Smooth muscle cell (in vitro differentiated cells): Measurements from ENCODE around the gene THAP8. TPM values are rescaled to one million over a fixed set of nuclear protein-coding genes. Genes with fewer than 3 reads are reported as not detected.

Source experiments
- DNase-seq: peaks from one replicate; lab custom pipeline; 2025; ENCODE audit not compliant: unreplicated experiment; lab: John Stamatoyannopoulos, UW
- H2AFZ ChIP-seq: fragments of 200-600 bp; sonication (generic); 2 replicates; pipeline ENCODE4 v1.6.0; 2016; ENCODE audit warnings: antibody characterized with exemption, low read depth, mild to moderate bottlenecking
- H3F3A ChIP-seq: fragments of 200-600 bp; sonication (generic); 2 replicates; pipeline ENCODE4 v1.6.0; 2017; ENCODE audit warnings: antibody characterized with exemption, low read depth
- H3K27ac ChIP-seq: fragments of 200-600 bp; sonication (generic); 2 replicates; pipeline ENCODE4 v1.5.1; 2016; ENCODE audit warnings: low read depth, mild to moderate bottlenecking
- H3K27me3 ChIP-seq: fragments of 200-600 bp; sonication (generic); 2 replicates; pipeline ENCODE4 v1.6.1; 2016; ENCODE audit warnings: low read depth, mild to moderate bottlenecking
- H3K36me3 ChIP-seq: fragments of 200-600 bp; sonication (generic); 2 replicates; pipeline ENCODE4 v1.5.1; 2016; ENCODE audit warnings: low read depth
- H3K4me1 ChIP-seq: fragments of 200-600 bp; sonication (generic); 2 replicates; pipeline ENCODE4 v1.5.1; 2016; ENCODE audit warnings: low read depth
- H3K4me2 ChIP-seq: fragments of 200-600 bp; sonication (generic); 2 replicates; pipeline ENCODE4 v1.6.0; 2016; ENCODE audit warnings: mild to moderate bottlenecking
- H3K4me3 ChIP-seq: fragments of 200-600 bp; sonication (generic); 2 replicates; pipeline ENCODE4 v1.5.1; 2016; ENCODE audit warnings: mild to moderate bottlenecking
- H3K79me2 ChIP-seq: fragments of 200-600 bp; sonication (generic); 2 replicates; pipeline ENCODE4 v1.6.0; 2016; ENCODE audit warnings: low read depth, mild to moderate bottlenecking
- H3K9ac ChIP-seq: fragments of 200-600 bp; sonication (generic); 2 replicates; pipeline ENCODE4 v1.6.0; 2016; ENCODE audit warnings: low read depth
- H3K9me3 ChIP-seq: fragments of 200-600 bp; sonication (generic); replicated peaks from 2 replicates; pipeline ENCODE4 v1.5.1; 2016; ENCODE audit warnings: low read depth
- H4K20me1 ChIP-seq: fragments of 200-600 bp; sonication (generic); 2 replicates; pipeline ENCODE4 v1.6.0; 2016; ENCODE audit warnings: low read depth
- CTCF ChIP-seq: fragments of 200-600 bp; sonication (generic); IDR thresholded peaks from 2 replicates; pipeline ENCODE4 v1.5.1; 2017; ENCODE audit warnings: borderline replicate concordance, mild to moderate bottlenecking, antibody characterized with exemption; ENCODE audit not compliant: insufficient read depth, poor library complexity, severe bottlenecking
- WGBS: methylation state at CpG from one replicate; pipeline ENCODE4 v1.1.7; 2016; ENCODE audit warnings: low lambda C conversion rate; 5-methylcytosine and 5-hydroxymethylcytosine counted together
- polyA plus RNA-seq: library from polyadenylated mRNA; unstranded; fragments of >200 nt; fragmentation: Nextera tagmentation; extraction: Ambion mirVana; gene quantifications from 2 replicates; pipeline ENCODE4 v1.2.1, GENCODE V29; 2016
- total RNA-seq: library from RNA; depleted of rRNA; stranded (reverse); fragments of >200 nt; gene quantifications from 2 replicates; pipeline ENCODE4 v1.2.3, GENCODE V29; 2014

Gene THAP8
- total and polyA plus RNA-seq, 2 experiments from 2014 or later, result 9.3 to 13.1 TPM

GRCh38 chr19:36009633-36010379 is 44.3 kb downstream of the THAP8 start:
- peak overlapping the region; percentile 36 for H2AFZ ChIP-seq
- WGBS, result 60% methylated on average over 15 of the region's 15 CpGs
- no peak for DNase-seq

GRCh38 chr19:36009220-36009619 is 44.9 kb downstream of the THAP8 start:
- peak overlapping the region; percentile 36 for H2AFZ ChIP-seq
- peaks cover under 1% of the 10 kb centered on the region for H4K20me1 ChIP-seq
- H3K27me3 ChIP-seq, result no peaks in the 10 kb centered on the region
- no peaks in the 10 kb centered on the region for H3K9me3 ChIP-seq
- DNase-seq, result no peak
- H3K36me3 ChIP-seq, result no peaks in the 10 kb centered on the region
- H3F3A ChIP-seq, result no peaks in the 10 kb centered on the region
- H3K4me3 ChIP-seq, result peak overlapping the region; percentile 54
- 2% methylated on average over 41 of the region's 50 CpGs for WGBS
- TF ChIP-seq CTCF, result no peak
- H3K27ac ChIP-seq, result no peak overlapping the region
- H3K4me1 ChIP-seq, result peaks cover 11% of the 10 kb centered on the region
- H3K79me2 ChIP-seq, result peaks cover 4% of the 10 kb centered on the region
- peak overlapping the region; percentile 83 for H3K4me2 ChIP-seq
- no peak overlapping the region for H3K9ac ChIP-seq

More at GRCh38 chr19:36009633-36010379, 44.3 kb downstream of the THAP8 start:
- no peaks in the 10 kb centered on the region for H3K27me3 ChIP-seq
- no peak overlapping the region for H3K9ac ChIP-seq
- peaks cover 14% of the 10 kb centered on the region for H3K4me1 ChIP-seq
- peaks cover 4% of the 10 kb centered on the region for H3K79me2 ChIP-seq
- peak overlapping the region; percentile 54 for H3K4me3 ChIP-seq
- H3K4me2 ChIP-seq, result peak overlapping the region; percentile 83
- no peak overlapping the region for H3K27ac ChIP-seq
- TF ChIP-seq CTCF, result no peak
- H3F3A ChIP-seq, result no peaks in the 10 kb centered on the region
- H4K20me1 ChIP-seq, result no peaks in the 10 kb centered on the region
- no peaks in the 10 kb centered on the region for H3K36me3 ChIP-seq
- no peaks in the 10 kb centered on the region for H3K9me3 ChIP-seq

- H3K79me2 ChIP-seq, result peaks cover under 1% of the 10 kb centered on the region
- no peak within 1 kb of the TSS for H3K9ac ChIP-seq
- H2AFZ ChIP-seq, result peak within 1 kb of the TSS; percentile 36
- 42% methylated on average over 19 of the region's 19 CpGs for WGBS
- no peak within 1 kb of the TSS for H3K27ac ChIP-seq
- H4K20me1 ChIP-seq, result peaks cover 6% of the 10 kb centered on the region
- H3K4me1 ChIP-seq, result peaks cover 10% of the 10 kb centered on the region
- TF ChIP-seq CTCF, result no peak
- no peak for DNase-seq
- H3K4me2 ChIP-seq, result peak within 1 kb of the TSS; percentile 83
- no peaks in the 10 kb centered on the region for H3F3A ChIP-seq
- H3K36me3 ChIP-seq, result no peaks in the 10 kb centered on the region
- peak within 1 kb of the TSS; percentile 54 for H3K4me3 ChIP-seq
- no peaks in the 10 kb centered on the region for H3K9me3 ChIP-seq
- no peaks in the 10 kb centered on the region for H3K27me3 ChIP-seq
These were observed 45.6 kb downstream of the THAP8 start, which contains the start of gene SYNE4 for GRCh38 chr19:36008336-36008978. TSS of gene SYNE4 (minus strand) at chr19:36008813. CDS start at chr19:36008681, 132 bp downstream.
